ENCODE data around the gene MBP. TPM values are rescaled to one million over a fixed set of nuclear protein-coding genes. Genes with fewer than 3 reads are reported as not detected.

Gene MBP
- polyA plus RNA-seq, 1 donor from 2014 or later: 3.3 TPM

GRCh38 chr18:77131100-77131651, 1.4 kb downstream of the MBP start:
- peaks cover 53% of the 10 kb centered on the region for H3K27me3 ChIP-seq (ENCODE audit: insufficient read depth, low read depth, low read length)
- no peaks in the 10 kb centered on the region for H4K20me1 ChIP-seq (ENCODE audit: insufficient read depth)
- no peaks in the 10 kb centered on the region for H3K79me2 ChIP-seq (replicated peaks; ENCODE audit: insufficient read depth, low read length)
- H2AFZ ChIP-seq (ENCODE audit: low read depth, low read length): no peak overlapping the region
- peak overlapping the region; percentile 53 for H3K9ac ChIP-seq (ENCODE audit: low read length)
- no peak for TF ChIP-seq TAF1 (IDR thresholded peaks at IDR 0.05; ENCODE audit: low read depth)
- no peak for TF ChIP-seq RAD21 (conservative IDR thresholded peaks at IDR 0.05)
- peak; percentile 5 for TF ChIP-seq POLR2AphosphoS5 (IDR thresholded peaks at IDR 0.05)
- no peak overlapping the region for H3K4me2 ChIP-seq (ENCODE audit: low read length)
- H3K4me3 ChIP-seq (ENCODE audit: low read length): peak overlapping the region; percentile 71
- no peaks in the 10 kb centered on the region for H3K9me3 ChIP-seq (ENCODE audit: low read length)
- H3K9me2 ChIP-seq (ENCODE audit: insufficient read depth, low read length): no peaks in the 10 kb centered on the region
- H3F3A ChIP-seq (ENCODE audit: insufficient read depth, low read length, poor library complexity, severe bottlenecking): no peaks in the 10 kb centered on the region
- H3K27ac ChIP-seq (ENCODE audit: low read length): no peak overlapping the region
- no peaks in the 10 kb centered on the region for H3K36me3 ChIP-seq (ENCODE audit: insufficient read depth, low read length)

DNA sequence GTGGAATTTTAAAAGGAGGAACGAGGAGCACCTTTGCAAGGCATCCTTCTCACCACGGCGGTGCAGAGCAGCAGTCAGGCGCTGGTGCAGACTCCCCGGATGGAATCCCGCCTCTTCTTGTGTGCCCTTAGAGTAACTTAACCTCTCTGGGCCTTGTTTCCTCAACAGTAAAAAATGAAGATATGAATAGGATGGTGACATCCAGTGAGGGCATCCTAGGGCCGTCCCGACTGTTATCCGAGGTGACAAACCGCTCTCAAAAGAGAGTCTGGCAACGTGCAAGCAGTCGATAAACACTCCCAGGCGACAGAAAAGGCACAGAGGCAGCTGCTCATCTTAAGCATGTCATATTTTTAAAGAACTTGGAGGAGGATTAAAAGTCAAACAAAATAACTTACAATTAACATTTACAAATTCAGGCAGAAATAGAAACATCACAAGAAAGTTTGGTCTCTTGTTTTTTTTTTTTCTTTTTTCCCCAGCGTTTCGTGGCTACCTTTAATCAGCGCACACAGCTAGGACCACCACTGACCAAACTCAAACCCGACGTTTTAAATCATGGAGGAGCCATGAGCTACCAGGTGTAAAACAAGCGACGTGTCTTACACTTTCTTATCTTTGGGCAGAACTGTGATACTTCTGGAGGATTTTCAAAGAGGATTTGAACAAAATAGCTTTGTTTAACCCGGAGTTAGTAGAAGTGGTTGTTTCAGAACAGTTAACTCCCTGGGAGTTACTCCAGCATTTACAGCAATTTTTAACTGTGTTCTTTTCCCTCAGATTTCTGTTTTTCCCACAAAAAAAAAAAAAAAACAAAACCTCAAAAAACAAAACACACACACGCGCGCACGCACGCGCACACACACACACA, 2.1 kb downstream of the MBP start:
- Histone ChIP-seq H3K79me2 (replicated peaks; ENCODE audit: insufficient read depth, low read length) (no peaks in the 10 kb centered on the region), H4K20me1 (ENCODE audit: insufficient read depth) (no peaks in the 10 kb centered on the region), H3K9ac (ENCODE audit: low read length) (no peak overlapping the region), H3K27ac (ENCODE audit: low read length) (no peak overlapping the region), H3K4me3 (ENCODE audit: low read length) (peak overlapping the region; percentile 71), H3F3A (ENCODE audit: insufficient read depth, low read length, poor library complexity, severe bottlenecking) (no peaks in the 10 kb centered on the region), H2AFZ (ENCODE audit: low read depth, low read length) (no peak overlapping the region), H3K4me2 (ENCODE audit: low read length) (no peak overlapping the region), H3K27me3 (ENCODE audit: insufficient read depth, low read depth, low read length) (peaks cover 53% of the 10 kb centered on the region), H3K9me3 (ENCODE audit: low read length) (no peaks in the 10 kb centered on the region), H3K9me2 (ENCODE audit: insufficient read depth, low read length) (no peaks in the 10 kb centered on the region), H3K36me3 (ENCODE audit: insufficient read depth, low read length) (no peaks in the 10 kb centered on the region)
- TF ChIP-seq MXI1 (conservative IDR thresholded peaks at IDR 0.05; ENCODE audit: poor library complexity, severe bottlenecking) (no peak), EP300 (conservative IDR thresholded peaks at IDR 0.05; ENCODE audit: poor library complexity, severe bottlenecking) (no peak), REST (IDR thresholded peaks at IDR 0.05; ENCODE audit: borderline replicate concordance) (no peak), EZH2 (IDR thresholded peaks at IDR 0.05; ENCODE audit: borderline replicate concordance, insufficient read depth, low read length, poor library complexity, severe bottlenecking) (no peak), CTCF (IDR thresholded peaks at IDR 0.05; ENCODE audit: poor library complexity, severe bottlenecking) (no peak), TAF1 (IDR thresholded peaks at IDR 0.05; ENCODE audit: low read depth) (no peak), RAD21 (conservative IDR thresholded peaks at IDR 0.05) (no peak), POLR2AphosphoS5 (IDR thresholded peaks at IDR 0.05) (no peak), SMC3 (conservative IDR thresholded peaks at IDR 0.05; ENCODE audit: poor library complexity) (no peak)

All from neural cell (in vitro differentiated cells).